D341Med (cell line): ENCODE measurements around the gene TXNIP.

Experiments used
- DNase-seq: peaks from one replicate; pipeline ENCODE4 v3.0.0; 2012; ENCODE audit warnings: low spot score

TXNIP gene

DNA sequence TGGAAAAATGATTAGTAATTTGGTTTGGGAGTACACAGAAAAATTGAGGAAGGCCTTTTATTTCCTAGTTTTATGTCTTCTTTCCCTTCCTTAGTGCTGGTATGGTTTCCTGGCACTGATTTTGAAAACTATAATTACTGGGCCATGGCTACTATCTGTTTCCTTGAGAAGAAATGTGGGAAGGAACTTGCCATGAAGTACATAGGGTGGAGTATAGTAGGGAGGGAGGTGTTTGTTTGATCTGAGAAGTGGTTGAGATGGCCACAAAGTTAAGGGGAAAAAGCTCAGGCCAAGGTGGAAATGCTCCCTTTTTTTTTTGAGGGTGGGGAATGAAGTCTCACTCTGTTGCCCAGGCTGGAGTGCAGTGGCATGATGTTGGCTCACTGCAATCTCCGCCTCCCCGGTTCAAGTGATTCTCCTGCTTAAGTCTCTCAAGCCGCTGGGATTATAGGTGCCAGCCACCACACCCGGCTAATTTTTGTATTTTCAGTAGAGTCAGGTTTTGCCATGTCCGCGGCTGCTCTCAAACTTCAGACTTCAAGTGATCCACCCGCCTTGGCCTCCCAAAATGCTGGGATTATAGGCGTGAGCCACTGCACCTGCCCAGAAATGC, 13.9 kb upstream of the TXNIP start:
- DNase-seq: no peak

DNA sequence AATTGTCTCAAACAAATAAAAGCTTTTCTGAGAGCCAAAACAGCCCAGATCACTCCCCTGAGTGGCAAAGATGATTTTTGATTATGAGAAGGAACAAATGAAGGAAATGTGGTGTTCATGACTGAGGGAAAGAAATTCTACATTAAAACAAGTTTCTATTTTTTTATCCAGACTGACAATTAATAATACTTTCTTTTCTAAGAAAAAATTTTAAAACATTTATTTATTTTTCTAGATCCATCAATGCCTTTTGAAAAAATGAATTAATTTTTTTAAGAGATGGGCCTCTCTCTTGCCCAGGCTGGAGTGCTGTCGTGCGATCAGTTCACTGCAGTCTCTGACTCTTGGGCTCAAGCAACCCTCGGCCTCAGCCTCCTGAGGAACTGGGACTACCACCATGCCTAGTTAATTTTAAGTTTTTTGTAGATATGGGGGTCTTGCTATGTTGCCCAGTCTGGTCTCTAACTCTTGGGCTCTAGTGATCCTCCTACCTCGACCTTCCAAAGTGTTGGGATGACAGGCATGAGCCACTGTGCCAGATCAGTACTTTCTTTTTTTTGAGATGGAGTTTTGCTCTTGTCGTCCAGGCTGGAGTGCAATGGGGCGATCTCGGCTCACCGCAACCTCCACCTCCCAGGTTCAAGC, 11.2 kb upstream of the TXNIP start:
- no peak for DNase-seq

DNA sequence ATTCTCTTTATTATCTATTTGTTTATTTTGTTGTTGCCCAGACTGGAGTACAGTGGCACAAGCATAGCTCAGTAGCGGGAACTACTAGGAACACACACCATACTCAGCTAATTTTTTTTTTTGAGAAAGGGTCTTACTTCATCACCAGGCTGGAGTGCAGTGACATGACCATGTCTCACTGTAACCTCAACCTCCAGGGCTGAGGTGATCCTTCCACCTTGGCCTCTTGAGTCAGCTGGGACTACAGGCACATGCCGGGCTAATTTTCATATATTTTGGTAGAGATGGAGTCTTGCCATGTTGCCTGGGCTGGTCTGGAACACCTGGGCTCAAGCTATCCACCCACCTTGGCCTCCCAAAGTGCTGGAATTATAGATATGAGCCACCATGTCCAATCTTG, 5.3 kb upstream of the TXNIP start:
- DNase-seq: no peak

DNA sequence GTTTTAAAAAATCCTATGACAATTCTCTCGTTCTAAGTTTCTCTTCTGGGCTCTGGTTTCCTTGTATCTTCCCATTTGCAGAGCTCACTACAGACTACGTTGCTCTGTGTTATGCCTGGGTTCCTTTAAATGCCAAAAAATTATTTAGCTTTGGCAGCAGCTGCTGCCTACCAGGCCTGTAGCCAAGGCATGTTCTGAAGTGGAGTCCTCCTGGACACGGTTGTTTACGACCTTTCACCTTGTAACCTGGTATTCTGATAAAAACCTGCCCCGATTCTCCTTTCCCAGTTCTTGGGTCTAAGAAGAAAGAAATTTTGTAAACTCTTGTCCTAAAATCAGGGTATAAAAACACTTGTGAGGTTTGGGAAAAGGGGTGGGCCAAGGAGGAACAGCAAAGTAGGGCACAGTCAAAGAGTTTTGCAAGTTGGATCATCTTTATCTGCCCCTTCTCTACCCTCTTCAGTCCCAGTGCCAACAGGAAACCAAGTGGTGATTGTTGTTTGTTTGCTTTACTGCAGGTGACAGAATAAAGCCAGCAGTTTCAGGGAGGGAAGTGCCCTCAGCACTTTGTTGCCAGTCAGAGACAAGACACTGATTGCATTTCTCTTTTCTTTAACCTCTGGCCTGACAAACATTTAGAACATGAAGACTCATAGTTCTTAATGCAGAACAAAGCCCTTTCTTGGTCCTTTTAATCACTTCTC, 3.1 kb upstream of the TXNIP start:
- no peak for DNase-seq

DNA sequence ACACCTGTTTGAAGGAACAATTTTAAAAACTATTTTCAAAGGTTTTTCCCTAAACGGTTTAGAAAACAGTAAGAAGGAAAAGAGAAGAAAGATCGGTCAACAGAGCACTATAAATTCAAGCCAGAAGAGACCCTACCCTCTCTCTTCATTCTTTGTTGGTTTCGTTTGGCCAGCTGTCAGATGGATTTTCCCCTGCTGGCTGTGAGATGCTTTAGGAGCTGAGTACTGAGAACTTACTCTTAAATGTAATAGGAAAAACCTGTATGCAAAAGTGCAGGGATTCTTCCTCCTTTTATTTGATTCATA, 1.3 kb upstream of the TXNIP start:
- DNase-seq: no peak

DNA sequence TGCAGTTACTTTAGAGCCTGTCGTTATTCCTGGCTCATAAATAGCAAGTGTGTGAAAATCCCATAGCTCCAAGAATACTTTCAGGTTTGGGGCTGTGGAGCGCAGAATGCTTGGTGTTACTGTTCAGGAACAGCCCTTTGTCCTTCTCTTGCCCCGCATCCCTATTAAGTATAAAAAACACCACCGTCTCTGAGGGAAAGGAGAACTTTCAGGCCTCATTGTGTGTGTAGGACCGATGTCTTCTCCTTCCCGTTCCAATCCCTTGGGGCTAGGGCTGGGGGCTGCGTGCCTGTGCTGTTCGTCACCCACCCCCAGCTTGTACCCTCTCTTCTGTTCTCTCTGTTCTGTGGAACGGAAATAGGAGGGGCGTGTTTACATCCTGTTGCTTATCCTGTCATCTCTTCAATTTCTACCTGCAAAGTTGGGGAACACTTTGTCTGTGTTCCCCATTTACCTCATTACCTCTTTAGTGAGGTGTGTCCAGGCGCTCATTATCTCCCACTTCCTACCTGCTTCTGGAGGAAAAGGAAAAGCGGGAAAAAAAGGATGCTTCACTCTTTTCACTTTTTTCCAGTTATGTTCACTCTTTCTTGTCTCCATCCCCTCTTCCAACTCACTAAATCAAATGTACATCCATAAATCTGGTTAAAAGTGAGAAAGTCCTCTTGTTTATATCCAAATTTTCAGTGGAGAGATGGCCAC, 788 bp upstream of the TXNIP start:
- DNase-seq: no peak

DNA sequence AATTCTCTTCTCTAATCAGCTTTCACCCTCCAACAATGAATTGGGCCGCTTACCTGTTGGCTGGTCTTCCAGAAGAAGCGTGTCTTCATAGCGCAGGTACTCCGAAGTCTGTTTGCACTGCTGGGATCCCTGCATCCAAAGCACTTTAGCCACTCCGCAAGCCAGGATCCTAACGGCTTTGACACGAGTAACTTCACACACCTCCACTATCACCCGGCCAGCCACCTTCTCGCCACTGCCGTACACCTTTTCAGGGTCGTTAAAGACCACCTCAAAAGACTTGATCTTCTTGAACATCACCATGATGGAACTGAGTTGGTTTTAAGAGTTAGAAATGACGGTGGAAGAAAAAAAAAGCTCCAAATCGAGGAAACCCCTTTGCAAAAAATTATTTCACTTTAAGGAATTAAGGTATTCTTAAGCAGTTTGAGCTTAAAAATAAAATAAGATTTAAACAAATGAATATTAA, 381 bp downstream of the TXNIP start:
- DNase-seq: peak; percentile 51

DNA sequence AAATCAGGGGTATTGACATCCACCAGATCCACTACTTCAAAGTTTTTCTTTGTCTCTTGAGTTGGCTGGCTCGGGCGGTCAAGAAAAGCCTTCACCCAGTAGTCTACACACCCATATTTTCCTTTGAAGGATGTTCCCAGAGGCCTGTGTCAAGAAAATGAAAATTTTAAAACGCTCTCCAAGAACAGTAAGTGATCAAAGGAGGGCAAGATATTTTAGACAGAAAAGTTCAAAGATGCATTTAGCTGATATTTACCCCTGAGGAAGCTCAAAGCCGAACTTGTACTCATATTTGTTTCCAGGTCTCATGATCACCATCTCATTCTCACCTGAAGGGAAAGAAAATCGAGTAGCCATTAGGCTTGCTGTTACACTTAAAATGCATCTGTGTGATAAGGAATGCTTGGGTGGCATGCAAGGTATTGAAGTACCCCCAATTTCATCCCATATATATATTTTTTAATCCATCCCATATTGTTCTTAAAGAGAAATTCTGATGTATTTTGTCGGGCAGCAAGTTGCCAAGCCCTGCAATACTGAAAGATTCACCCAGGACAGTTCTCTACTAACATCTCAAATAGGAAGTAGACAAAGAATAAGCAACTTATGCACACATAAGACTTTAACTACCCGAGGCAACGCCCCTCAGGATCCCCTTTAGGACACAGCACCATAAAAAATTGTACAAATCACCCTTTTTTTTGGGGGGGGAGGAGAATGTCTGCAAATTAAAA, 1.1 kb downstream of the TXNIP start:
- no peak for DNase-seq

DNA sequence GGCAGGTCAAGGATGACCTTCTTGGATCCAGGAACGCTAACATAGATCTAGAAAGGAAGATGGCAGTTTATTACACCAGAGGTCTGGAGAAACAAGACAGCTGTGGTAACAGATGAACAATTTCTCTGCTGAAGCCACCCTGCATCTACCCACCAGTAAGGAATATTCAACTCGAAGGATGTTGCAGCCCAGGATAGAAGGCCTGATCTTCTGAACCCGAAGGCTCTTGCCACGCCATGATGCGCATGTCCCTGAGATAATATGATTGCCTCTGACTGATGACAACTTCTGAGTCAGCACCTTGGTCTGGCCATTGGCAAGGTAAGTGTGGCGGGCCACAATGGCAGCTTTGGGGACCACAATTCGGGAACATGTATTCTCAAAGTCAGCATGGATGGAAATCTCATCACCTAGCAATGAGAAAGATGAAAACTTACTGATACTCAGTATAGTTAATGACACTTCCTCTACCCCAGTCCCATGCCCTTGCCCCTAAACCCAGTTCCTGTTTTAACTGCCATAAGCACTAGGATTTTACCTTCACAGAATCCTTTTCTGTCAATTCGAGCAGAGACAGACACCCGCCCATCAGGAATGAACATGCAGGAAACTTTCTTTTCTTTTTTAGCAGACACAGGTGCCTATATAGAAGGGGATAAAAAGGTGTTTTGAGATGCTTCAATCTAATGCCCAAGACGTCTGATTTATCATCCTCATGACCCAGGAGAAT, 1.8 kb downstream of the TXNIP start:
- DNase-seq: no peak

DNA sequence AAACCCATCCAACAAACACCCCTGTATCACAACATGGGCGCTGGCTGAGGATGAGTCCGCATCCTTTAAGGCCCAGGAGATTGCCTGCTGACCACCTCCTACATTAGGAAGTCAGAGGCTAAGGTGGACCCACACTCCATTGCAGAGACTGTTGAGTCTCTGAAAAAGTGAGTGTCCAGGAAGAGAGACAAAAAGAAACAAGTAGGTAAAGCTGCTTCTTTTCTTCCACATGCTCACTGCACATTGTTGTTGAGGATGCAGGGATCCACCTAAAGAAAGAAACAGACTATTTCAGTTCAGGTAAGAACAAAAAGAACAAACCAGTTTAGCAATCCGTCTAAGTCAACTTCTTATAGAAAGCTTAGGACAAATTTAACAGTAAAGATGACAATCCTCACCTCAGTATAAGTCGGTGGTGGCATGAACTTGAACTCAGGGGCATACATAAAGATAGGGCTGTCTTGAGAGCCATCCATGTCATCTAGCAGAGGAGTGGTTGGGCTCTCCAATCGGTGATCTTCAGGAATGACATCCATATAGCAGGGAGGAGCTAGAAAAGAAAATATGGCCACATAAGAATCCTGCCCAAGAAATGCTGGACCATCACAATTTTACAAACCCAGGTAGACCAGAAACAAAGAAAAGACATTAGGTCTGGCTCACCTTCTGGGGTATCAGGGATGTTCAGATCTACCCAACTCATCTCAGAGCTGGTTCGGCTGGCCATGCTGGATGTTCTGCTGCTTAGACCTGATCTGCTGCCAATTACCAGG, 2.6 kb downstream of the TXNIP start:
- no peak for DNase-seq

DNA sequence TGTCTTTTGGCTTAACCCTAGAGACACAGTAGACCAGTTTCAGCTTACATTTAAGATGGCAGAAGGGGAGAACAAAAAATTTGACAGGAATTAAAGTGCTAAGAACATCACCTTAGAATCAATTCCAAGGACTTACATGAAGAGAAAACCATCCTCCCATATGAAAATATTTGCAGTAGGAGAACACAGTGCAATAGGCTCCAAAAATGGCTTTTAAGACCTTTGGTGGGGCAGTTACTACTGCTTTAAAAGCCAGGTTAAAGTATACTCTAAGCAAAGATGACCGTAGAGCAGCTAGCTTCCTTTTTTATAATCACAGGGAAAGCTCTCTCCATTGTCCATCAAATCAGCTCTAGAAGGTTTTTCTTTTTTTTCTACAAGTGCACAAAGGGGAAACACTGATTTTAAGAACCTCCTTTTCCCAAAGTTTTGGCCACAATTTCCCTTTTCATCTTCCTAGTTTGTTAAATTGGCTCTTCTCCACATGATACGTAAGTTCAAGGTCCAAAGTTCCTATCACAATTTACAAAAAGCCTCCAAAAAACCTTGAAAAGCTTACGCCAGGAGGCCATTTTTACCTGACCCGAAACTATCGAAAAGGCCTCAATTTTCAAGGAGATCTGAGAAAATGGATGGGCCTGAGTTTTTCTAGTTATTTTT, 3.3 kb downstream of the TXNIP start:
- DNase-seq: no peak

DNA sequence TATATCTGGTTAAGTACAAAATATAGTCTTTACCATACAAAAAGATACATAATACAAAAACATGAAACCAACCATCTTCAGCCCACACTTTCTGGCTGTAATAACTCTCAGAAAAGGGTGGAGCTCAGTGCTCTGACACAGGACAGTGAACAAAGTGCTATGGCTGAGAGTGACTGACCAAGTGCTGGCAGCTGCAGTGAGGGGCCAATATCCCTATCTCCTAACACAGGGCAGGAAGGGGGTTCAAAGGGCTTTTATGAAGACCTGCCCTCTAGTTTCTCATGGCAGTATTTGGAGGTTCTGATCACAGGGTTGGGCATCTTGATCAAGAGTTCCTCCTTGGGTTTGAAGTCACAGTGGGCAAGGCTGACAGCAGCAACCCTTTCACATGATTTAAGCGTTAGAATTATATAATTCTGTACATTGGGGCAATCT, 3.9 kb downstream of the TXNIP start:
- DNase-seq: no peak

DNA sequence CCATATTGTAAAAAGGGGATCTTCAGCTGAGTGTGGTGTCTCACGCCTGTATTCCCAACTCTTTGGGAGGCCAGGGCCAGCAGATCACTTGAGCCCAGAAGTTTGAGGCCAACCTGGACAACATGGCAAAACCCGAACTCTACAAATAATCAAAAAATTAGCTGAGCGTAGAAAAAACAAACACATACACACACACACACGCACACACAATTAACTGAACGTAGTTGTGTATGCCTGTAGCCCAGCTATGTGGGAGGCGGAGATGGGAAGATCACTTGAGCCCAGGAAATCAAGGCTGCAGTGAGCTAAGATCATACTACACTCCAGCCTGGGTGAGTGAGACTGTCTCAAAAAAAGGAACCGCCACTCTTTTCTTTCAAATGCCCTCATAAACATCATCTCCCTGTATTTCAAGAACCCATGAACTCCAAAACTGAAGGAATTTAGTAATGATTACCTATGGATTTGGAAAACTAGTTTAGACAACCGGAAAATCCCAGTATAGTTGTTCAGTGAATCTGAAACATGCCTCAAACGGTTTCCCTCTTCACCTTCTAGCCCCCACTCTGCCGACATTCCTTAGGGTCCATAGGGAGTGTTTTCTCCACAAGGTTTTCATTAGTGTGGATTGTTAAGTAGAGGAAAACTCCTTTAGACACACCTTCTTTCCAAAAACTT, 4.5 kb downstream of the TXNIP start:
- no peak for DNase-seq

DNA sequence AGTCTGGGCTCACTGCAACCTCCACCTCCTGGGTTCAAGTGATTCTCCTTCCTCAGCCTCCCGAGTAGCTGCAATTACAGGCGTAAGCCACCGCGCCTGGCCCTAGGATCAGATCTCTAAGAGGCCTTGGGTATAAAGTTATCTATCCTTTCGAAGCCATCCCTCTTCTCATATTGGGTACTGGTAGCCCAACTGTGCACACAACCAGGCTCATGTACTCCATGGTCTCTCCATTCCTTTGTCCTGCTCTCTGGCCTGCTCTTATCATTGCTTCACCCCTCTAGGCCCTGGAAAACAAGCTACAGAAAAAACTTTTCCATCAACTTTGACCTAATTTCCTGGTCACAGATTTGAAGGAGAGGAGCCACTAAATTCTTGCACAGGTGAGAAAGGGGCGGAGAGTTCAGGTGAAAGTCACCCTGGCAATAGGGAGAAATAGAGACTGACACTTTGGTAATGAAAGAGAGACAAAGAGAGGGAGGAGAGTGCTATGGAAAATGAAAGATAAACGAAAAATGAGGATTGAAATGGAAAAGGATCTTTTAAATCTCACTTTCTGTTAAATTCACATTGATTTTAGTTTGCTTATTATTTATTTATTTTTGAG, 6.0 kb downstream of the TXNIP start:
- no peak for DNase-seq

DNA sequence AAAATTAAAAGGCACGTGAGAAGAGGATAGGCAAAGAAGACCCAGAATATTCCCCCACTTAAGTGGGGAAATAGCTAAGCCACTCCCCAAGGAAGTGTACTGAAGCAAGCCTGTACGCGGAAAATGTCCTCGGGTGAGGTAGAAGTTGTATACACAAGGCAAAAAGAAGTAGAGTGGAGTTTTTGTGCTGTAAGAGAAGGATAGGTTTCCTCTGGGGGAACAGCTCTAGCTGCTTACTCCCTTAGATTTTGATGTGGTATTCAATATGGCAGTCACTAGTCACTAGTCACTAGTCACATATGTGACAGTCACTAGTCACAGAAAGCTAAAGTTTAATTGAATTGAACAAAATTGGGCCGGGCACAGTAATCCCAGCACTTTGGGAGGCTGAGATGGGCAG, 7.6 kb downstream of the TXNIP start:
- no peak for DNase-seq

DNA sequence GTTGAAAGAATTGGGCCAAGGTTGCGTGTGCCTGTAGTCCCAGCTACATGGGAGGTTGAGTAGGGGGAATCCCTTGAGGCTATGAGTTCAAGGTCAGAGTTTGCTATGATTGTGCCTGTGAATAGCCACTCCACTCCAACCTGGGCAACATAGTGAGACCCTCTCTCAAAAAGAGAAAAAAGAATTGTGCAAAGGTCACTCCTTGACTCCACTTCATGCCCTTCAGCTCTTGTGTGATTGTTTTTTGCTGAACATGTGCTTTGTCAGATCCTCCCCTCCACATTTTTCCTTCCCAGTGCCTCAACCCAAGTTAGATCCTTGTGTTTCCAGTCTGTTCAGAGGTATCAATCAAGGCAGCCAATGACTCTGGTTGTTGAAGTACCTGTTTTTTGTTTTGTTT, 8.5 kb downstream of the TXNIP start:
- DNase-seq: no peak

DNA sequence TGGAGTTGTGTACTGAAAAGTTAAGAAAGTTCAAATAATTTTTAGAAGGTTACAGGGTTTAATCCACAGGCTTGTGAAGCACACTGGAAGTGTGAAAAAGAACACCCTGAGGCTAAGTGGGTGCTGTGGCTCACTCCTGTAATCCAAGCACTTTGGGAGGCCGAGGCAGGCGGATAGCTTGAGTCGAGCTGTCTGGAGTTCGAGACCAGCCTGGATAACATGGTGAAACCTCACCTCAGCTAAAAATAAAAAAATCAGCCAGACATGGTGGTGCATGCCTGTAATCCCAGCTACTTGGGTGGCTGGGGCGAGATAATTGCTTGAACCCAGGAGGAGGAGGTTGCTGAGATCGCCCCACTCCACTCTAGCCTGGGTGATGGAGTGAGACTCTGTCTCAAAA, 9.8 kb downstream of the TXNIP start:
- no peak for DNase-seq

DNA sequence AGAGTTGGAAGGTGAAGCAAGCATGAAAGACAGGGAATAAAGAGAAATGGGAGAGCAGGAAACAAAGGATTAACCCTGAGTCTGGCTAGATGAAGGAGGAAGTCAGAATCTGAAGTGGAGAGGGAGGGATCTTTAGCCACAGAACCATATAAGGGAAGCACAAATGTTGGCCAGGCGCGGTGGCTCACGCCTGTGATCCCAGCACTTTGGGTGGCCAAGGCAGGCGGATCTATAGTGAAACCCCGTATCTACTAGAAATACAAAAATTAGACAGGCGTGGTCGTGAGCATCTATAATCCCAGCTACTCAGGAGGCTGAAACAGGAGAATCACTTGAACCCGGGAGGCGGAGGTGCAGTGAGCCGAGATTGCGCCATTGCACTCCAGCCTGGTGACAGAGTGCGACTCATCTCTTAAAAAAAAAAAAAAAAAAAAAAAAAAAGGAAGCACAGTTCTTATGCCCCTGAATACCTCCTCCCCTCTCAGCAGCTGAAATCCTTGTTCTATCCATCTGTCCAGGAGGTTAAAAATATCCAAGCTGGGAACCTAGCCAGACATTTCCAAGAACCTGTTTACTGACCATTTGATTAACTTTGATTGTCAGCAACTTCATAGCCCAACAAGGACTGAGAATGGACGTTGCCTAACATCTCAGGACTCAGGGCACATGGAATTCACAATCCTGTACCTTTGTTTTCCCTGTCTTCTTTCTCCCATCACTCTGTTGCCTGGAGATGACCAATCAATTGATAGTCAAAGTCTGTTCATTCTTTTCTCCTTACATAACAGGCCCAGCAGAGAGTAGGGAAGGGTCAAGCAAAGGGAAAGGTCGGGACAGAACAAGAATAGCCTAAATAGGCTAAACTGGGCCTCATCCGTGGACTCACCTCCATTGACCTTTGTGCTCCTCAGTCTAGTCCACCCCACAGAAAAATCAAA, 10.6 kb downstream of the TXNIP start:
- DNase-seq: no peak
